HG03558 (cell line): ENCODE measurements around the gene TOMM34.

Source experiments
- ATAC-seq: cut with Tn5 transposase; IDR thresholded peaks from one replicate; pipeline ENCODE4 v1.9.1; 2021; ENCODE audit warnings: moderate number of reproducible peaks; ENCODE audit not compliant: unreplicated experiment; ENCODE audit errors: extremely low read depth

The TOMM34 gene

DNA sequence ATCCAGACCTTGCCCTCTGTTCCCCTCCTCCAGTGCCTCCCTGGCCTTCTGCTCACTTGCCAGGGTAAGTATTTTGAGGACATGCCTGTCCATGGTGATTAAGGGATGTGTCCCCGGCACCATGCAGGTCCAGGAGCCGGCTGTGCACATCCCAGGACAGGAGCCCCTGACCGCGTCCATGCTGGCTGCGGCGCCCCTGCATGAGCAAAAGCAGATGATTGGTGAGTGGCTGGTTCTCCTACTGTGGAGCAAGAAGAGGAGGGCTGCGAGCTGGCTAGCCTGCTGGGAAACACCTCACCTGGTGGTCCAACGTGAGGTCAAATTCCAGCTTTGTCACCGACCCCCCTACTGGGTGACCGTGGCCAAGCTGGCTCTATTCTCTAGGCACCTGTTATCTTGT, 23.7 kb downstream of the TOMM34 start:
- no peak for ATAC-seq

DNA sequence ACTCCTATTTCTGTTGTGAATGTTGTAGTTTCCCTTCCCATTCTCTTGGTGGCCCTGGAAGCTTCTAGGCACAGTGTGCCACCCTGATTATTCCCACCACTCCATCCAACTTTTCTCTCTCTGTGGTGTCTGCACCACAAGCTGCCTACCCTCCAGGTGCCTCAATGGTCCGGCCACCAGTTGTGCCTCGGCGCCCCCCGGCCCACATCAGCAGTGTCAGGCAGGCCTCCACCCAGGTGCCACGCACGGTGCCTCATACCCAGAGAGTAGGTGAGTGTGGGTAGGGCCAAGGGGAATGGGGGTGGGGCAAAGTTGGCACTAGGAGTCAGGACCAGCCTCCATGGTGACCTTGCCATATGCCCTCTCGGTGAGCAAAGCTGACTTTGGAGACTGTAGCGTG, 27.3 kb downstream of the TOMM34 start:
- no peak for ATAC-seq

- no peak for ATAC-seq
Observed at GRCh38 chr20:44931911-44932310, 28.3 kb downstream of the TOMM34 start.

- ATAC-seq, result no peak
Observed at GRCh38 chr20:44930517-44931168, 29.6 kb downstream of the TOMM34 start.

GRCh38 chr20:44928595-44928994, 31.6 kb downstream of the TOMM34 start:
- no peak for ATAC-seq

GRCh38 chr20:44924541-44924940, 35.7 kb downstream of the TOMM34 start:
- ATAC-seq, result no peak

GRCh38 chr20:44921447-44921846, 38.8 kb downstream of the TOMM34 start:
- no peak for ATAC-seq

DNA sequence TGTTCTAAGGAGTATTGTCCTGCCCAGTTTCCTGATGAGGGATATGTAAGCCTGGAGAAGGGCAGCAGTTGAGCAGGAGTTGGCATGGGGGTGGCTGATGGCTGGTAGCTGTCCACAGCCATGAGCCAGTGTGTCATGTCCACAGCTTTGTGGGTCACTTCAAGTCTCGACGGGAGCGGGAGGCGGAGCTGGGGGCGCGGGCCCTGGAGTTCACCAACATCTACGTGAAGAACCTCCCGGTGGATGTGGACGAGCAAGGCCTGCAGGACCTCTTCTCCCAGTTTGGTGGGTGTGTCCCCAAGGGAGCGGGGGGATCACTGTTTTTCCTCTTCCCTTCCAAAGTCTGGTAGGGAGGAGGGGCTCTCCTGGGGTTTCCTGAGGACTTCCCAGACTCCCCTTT, 41.4 kb downstream of the TOMM34 start:
- no peak for ATAC-seq

GRCh38 chr20:44918342-44918741, 41.9 kb downstream of the TOMM34 start:
- ATAC-seq, result no peak

DNA sequence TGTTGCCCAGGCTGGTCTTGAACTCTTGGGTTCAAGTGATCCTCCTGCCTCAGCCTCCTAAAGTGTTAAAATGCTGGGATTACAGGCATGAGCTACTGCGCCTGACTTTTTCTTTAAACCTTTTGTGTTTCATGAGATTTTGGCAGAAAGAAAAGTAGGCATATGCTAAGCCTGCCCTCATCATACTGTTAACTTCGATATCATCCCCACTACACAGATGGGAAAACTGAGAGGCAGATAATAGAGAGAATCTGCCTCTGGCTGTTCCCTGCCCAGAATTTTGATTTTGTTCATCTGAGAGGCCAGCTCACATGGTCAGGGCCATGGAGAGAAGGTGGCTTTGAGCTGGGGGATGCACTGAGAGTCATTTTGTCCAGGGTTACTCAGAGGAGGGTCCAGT, 42.8 kb downstream of the TOMM34 start:
- no peak for ATAC-seq

DNA sequence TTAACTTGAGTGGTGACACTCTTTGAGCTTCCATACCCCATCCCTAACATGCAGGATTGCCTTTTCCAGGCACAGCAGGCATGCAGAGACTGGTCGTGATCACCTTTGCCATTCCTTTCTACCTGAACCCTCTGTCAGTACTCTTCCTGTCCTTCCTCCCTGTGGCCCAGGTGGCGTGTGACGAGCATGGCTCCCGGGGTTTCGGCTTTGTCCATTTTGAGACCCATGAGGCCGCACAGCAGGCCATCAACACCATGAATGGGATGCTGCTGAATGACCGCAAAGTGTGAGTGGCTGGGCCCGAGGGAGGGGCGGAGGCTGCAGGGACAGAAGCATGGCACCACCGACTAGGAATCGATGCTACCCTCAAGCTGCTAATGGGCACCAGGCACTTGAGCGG, 43.6 kb downstream of the TOMM34 start:
- ATAC-seq, result no peak

GRCh38 chr20:44914924-44915323, 45.3 kb downstream of the TOMM34 start:
- ATAC-seq, result no peak

DNA sequence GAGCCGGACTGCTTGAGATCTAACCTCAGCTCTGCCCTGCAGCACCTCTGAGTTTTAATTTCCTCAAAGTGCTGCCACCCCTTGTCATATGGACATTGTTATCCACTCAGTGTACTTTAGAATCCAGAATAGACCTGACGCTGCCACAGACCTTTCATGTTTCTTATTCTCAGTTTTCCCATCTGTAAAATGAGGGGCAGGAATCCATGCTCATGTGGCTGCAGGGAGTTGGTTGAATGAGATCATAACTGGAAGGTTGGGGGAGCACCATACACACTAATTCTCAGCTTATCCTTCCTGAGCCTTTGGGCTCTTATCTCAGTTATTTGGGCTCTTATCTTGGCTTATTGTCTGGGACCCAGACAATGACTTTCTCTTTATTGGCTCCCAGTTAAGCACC, 48.0 kb downstream of the TOMM34 start:
- ATAC-seq, result no peak

GRCh38 chr20:44911264-44911921, 48.8 kb downstream of the TOMM34 start:
- no peak for ATAC-seq

DNA sequence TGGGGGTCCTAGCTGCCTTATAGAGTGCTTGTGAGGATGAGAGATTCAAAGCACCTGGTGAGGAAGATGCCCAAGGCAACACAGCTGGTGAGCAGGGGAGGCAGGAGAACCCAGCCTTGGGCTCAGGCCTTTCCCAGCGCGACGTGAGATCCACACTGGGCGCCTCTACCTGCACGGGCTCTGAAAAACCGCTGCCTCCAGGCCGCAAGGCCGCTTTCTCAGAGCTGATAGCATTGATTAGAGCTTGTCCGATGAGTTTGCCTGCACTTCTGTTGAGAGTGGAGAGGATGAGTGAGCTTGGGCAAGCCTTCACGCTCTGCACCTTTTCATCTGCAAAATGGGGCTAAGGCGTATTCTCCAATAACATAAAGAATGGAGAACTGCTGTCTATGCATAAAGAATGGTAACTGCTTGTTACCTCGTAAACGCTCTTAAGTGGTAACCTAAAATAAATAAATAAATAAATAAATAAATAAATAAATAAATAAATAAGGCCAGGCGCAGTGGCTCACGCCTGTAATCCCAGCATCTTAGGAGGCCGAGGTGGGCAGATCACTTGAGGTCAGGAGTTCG, 49.4 kb downstream of the TOMM34 start:
- ATAC-seq, result no peak

DNA sequence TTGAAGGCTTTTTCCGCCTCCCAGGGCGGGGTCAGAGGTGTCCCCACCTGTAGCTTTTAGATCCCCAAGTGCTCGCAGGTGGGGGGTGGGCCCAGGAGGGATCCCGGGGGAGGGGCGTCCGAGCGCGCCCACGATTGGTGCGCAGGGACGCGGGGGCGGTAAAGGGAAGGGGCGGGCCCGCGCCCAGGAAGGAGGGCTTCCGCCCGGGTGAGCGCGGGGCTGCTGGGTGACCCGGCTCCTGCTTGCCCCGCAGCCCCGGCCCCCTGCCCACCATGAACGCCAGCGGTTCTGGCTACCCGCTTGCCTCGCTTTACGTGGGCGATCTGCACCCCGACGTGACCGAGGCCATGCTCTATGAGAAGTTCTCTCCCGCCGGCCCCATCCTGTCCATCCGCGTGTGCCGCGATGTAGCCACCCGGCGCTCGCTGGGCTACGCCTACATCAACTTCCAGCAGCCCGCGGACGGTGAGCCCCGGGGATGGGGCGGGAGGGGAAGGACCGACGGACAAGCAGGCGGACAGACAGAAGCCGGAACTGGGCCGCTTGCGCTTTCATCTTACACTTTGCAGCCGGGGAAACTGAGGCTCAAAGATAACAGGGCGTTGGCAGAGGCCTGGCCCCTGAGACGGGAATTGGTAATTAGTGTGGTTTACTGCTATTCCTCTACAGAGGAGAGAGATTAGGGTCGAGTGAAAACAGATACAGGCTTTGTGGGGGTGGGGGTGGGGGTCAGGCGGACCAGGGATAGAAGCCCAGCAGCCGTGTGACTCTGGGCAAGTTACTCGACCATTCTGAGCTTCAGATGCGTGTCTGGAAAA, 50.1 kb downstream of the TOMM34 start, which contains the start of gene PABPC1L:
Gene PABPC1L, plus strand, starts transcription at position 189 of the 818 bp plus-strand sequence. Its CDS starts 84 bp downstream, at position 273.
- ATAC-seq, result no peak

GRCh38 chr20:44908987-44909871, 51.0 kb downstream of the TOMM34 start:
- no peak for ATAC-seq

- ATAC-seq, result no peak
Observed at GRCh38 chr20:44904377-44904776, 55.8 kb downstream of the TOMM34 start.

- ATAC-seq, result no peak
Observed at GRCh38 chr20:44901974-44902373, 58.2 kb downstream of the TOMM34 start.
